Left hindlimb (tissue), 1 donor: ENCODE results near the gene COL19A1.
A peak's percentile ranks its signal among the peaks of the same experiment; 100 is the strongest.
"Not testable (repeated sequence)": the region's sequence is repeated elsewhere in the genome, so short reads cannot be mapped to it uniquely, and the experiment has no call there.

Source experiments
- DNase-seq: peaks from one replicate; pipeline ENCODE4 v3.0.0-alpha.2; 2018

Gene COL19A1

DNA sequence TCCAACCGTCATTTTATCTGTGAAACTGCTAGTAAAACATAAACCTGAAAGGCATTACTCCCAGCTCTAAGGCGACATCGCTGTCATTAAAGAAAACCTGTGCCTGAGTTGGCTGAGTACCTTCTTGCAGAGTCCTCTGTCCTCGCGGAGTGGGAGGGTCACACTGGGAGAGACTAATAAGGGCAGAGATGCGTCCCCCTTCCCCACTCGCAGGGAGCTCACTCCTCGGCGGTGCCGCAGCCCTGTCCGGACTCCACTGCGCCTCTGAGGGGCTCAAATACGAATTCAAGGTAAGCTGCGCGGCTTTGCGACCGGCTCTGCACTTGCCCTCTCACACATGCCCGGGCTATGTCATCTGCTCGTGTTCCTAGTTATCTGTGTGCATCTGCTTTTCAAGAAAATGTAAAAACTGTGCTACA is at the start of gene COL19A1:
Gene COL19A1 (plus strand): TSS at position 206 of the 419 bp plus-strand sequence. CDS start 13,012 bp downstream, outside the sequence.
- DNase-seq = peak; percentile 34

DNA sequence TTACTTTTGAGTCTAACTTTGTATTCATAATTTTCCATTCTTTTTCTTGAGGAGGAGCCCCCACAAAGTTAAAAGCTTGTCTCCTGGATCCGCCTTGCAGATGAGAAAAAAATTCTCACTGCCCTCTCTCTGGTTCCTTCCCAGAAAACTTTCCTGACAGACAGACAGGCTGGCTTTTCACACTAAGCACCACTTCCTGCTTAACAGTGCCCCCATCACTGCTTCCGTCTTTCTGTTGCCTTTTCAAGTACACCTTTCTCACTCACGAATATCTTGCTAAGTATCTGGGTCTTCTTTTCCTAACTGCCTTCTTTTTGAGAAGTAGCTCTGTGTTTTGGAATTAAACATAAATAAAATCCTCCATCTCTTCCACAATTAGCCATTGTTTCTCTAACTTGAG is 49.8 kb upstream of the COL19A1 start:
- no peak for DNase-seq

DNA sequence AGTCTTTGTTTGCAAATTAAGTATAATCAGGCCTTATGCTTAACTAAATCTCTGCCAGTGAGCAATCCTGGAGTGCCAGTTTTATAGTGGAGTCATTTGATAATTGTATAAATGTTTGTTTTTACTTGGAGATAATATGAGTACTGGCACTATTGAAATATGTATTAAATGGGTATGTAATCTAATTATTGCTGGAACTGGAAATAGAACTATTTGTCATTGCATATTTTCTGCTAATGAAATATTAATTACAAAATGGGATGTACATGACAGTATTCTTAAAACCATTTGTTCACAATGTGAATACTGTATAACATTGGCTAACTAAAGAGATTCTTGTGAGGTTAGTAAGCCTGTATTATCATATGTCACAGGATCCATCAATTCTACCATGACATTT is 49.0 kb upstream of the COL19A1 start:
- DNase-seq = no peak

DNA sequence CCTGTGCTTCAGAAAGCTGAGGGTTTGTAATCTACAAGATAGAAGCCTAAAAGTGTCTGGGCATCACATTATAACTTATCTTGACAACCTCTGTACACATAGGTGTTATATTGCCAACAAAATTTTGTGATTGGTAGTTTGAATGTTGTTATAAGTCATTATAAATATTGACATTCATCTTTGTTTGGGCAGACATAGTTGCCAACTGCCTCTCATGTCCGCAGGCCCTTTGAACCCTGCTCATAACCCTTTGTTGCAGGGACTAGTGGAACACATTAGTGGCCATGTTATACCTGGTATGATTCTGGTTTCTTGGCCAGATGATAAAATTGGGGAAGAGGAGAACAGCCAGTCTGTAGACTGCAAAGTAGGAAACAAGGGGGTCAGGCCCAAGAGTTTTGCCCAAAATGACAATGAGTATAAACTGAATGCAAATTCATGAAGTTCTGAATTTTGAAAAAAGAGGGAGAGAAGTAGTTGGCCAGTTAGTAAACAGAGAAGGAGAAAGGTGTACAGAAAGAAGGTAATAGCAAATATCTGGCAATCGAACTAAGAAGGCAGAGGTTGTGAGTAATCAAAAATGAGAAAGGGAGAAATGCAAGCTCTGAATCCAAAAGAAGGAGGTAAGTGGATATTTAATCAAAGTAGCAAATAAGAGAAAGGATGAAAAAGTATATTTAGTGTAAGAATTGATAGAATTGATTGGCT is 48.0 kb upstream of the COL19A1 start:
- no peak for DNase-seq

DNA sequence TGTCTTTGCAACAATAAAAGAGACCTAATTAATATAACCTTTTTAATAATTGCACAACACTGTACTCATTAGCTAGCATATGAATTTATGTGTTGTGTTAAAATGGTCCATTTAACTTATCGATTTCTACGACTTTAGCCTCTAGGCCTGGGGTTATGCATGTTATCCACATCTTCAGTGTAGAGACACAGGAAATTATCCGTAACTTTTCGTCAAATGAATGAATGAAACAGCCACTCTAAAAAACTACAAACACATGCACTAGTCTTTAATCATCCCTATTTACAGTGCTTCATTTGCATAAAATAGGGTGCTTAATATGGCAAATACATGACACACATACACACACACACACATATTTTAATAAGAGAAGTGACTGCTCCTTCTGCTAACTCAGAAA is 47.2 kb upstream of the COL19A1 start:
- DNase-seq = no peak

- no peak for DNase-seq
Observed at GRCh38 chr6:69820018-69820417, 46.3 kb upstream of the COL19A1 start.

DNA sequence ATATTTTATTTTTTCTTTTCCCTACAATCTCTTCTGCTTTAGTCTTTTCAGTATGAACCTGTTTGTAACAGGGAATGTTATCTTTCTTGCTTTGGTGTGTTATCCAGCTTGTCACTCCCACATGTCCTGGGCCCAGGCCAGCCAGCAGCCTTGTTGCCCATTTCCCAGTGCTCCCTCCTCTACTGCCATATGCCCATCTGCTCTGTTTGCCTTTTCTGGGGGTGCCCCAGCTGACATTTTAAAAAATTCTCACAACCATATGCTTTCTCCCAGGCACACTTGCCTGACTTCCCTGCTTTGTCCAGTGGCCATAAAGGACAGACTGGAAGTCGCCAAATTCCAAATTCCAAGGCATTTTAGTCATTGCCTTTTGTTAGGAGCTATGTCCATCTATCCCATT is 45.9 kb upstream of the COL19A1 start:
- DNase-seq = no peak

GRCh38 chr6:69824355-69824754 is 42.0 kb upstream of the COL19A1 start:
- DNase-seq = not testable (repeated sequence)

DNA sequence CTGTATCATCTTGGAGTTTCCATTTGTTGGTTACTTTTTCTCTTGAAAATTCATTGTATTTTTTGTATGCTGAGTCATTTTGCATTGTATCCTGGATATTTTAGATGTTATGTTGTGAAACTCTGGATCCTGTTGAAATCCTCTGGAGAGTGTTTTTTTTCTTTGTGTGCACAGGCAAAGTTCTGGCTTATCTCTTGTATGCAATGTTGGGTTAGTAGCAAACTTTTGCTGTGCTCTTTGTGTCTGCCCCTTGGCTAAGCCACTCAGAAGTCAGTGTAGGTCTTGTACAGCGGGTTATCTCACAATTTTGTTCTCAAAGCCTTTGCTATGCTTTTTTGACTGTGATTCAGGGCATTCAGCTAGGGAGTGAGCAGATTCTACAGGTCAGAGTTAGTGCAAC is 40.5 kb upstream of the COL19A1 start:
- DNase-seq = no peak

GRCh38 chr6:69827276-69827893 is 39.0 kb upstream of the COL19A1 start:
- no peak for DNase-seq

GRCh38 chr6:69832558-69832957 is 33.8 kb upstream of the COL19A1 start:
- DNase-seq = no peak

DNA sequence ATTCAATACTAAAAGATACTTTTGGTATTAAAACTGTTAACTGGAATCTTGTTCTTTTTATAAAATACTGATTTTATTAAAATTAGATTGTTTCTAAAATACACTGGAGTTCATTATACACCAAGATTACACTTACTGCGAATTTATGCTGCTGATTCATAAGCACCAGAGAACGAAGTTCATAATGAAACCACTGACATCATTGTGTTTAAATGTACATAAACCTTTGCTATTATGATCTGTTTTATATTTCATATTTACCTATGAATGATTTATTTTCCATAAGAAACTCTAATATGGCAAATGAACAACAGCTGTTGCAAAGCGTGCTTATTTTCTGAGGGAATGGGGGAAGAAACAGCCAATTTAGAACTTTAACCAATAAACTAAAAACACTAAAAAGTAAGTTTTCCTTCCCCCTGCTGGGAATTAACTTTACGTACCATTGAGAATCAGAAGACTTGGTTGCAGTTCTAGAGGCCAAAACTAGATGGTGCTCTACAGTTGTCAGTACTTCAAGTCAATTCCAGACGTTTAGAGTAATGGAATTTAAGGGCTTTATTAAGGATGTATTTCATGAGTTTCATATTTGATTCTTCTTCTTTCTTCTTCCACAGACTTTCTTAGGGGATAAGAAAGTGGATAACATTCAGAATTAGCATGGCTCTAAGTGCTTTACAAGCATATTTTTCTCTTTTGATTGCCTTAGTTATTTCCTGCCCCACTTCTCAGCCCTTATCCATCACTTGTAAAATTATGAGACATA is 30.8 kb upstream of the COL19A1 start:
- no peak for DNase-seq

DNA sequence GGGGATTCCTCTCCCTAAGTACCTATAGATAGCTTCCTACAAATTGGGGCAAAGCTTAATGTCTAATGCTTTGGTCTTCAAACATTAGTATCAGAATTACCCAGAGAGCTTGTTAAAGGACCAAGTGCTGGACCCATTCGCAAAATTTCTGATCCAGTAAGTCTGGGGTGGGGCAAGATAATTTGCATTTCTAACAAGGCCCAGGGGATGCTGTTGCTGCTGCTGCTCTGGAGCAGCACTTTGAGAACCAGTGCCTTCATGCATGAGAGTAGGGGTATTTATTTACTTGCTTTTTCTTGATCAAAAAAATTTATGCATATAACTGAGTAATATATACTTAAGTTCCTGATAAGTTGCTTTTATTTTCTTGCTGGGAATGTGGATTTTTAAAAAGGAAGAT is 24.5 kb upstream of the COL19A1 start:
- no peak for DNase-seq

GRCh38 chr6:69843189-69843588 is 23.2 kb upstream of the COL19A1 start:
- DNase-seq = no peak

DNA sequence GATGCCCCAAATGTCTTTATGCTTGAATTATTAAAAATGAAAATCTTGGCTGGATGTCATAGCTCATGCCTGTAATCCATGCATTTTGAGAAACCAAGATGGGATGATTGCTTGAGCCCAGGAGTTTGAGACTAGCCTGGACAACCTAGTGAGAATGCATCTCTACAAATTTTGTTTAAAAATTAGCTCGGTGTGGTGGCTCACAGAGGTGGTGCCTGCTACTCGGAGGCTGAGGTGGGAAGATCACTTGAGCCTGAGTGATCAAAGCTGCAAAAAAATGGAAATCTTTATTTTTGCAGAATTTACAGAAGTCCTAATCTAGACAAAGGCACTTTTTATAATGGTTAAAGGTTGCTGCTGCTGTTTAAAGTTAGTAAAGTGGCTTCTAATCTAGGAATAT is 20.0 kb upstream of the COL19A1 start:
- no peak for DNase-seq

DNA sequence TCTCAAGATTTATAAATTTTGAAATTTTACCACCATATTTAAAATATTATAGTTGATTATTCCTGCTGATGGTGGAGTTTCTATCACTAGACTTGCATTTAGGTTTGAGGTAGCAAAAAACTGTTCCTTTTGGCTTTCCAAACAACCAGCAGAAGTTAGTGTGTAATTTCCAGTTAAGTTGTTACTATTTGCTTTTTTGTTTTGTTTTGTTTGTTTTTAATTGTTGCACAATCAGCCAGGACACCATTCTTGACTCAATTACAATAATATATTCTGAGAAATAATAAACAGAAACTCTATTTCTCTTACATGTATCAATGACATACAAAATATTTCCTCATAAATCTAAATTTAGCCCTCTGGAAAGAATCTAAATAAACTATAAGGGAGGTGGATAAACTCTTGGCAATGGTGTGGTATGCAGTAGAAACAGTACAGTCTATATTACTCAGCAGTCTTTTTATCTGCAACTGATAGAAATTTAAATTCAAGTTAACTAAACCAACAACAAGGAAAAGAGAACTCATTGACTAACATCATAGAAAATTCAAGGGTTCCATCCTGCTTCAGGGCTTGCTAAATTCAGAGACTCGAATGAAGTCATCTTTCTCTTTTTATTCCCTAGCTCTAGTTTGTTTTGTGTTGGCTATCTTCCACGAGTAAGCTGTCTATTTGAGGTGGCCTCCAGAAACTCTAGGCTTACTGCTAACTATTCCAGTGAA is 19.4 kb upstream of the COL19A1 start:
- no peak for DNase-seq

DNA sequence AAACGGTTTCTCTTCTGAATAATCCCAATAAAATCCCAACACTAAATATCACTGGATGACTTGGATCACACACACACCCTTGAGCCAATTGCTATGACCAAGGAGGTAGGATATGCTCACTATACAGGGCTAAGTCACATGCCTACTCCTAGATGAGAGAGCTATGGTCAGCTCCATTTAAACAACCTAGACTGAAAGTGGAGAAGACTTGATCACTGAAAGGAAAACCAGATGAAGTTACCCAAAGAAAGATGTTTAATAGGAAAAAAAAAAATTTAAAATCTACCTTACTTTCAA is 18.9 kb upstream of the COL19A1 start:
- DNase-seq = no peak

DNA sequence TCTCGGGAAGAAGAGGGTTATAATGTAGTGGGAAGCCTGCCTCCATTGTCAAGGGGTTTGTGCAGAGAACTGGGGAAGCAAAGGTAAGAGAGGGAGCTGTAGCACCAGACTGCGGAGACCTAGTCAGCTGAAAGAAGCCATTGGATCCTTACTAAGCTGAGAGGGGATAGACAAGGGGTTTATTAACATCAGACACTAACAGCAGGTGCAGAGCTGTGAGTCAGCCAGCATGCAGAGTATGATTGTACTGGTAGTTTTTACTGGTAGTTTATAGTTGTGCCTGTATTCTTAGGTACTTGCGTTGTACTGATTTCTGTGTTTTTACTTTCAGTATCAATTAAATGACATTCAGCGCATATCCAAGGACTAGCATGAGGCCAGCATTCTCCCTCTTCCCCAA is 17.8 kb upstream of the COL19A1 start:
- no peak for DNase-seq

- DNase-seq = no peak
Observed at GRCh38 chr6:69852706-69853105, 13.7 kb upstream of the COL19A1 start.

- DNase-seq = no peak
Observed at GRCh38 chr6:69861986-69862385, 4.4 kb upstream of the COL19A1 start.

- no peak for DNase-seq
Observed at GRCh38 chr6:69863766-69864165, 2.6 kb upstream of the COL19A1 start.

DNA sequence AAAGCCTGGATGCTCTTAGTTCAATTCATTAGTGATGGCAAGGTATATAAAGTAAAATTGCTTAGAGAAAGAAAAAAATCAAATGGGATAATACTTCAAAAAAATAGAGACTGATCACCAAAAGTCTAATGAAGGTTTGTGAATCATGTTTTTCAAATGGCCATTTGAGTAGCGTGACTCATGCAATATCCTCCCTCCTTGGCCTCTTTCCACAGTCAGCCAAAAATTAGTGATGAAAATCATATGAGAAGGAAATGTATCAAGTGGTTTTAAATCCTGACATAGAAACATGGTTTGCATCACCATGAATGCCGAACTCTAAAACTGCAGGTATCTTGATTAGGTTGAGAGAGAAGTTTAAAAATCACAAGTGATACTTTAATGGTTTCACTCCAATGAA is 1.2 kb upstream of the COL19A1 start:
- no peak for DNase-seq

GRCh38 chr6:69866770-69867638 is 648 bp downstream of the COL19A1 start:
- peak; percentile 69 for DNase-seq
